ENCODE measurements around the gene GPSM1. TPM values are rescaled to one million over a fixed set of nuclear protein-coding genes. Genes with fewer than 3 reads are reported as not detected.

GPSM1 gene
- total RNA-seq, 4 donors from 2014 or later, result 28.8 to 95.1 (median 38.1) TPM

DNA sequence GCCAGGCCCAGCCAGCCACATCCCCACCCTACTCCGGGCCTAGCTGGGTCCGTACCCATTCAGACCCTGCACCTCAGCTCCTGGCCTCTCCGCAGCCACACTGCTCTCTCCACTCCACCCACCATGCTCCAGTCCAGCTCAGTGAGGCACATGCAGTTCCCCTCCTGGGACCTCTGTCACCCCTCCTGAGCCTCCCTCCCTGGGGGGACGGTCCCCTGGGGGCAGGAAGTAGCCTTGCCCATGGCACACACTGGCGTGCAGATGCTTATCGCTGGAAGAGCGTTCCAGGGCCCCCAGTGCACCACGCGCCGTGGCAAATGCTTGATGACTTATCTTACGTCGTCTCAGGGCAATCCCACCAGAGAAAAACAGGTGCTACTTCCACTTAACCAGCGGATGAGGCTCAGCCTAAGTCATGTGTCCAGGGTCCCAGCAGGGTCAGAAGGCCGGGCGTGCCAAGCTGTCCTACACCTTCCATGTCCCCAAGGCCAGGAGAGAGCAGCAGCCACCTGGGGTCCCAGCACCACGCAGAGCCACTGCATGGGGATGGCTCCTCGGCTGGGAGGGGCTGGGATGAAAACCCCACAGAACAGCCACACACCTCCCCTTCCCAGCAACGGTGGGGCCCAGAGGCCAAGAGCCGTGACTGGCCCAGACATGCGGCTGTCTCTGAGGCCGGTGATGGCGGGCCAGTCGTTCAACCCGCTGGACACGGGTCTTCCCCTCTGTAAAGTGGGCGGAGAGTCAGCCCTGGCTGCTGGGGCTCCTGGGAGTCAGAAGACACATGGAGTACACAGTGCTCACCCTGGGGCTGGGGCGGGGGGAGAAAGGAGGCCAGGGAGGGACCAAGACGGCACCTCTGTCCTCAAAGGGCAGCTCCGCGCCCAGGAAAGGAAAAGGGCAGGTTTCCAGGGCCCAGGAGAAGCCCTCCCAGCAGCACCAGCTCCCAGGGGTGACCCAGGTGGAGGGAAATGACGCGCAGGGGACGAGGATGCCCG is 20.8 kb upstream of the GPSM1 start:
- WGBS, 2 donors, result 37 to 45% methylated on average over 31 of the region's 34 CpGs
- peaks cover 0 to 42% of the 10 kb centered on the region in 2 donors for H3K27me3 ChIP-seq

DNA sequence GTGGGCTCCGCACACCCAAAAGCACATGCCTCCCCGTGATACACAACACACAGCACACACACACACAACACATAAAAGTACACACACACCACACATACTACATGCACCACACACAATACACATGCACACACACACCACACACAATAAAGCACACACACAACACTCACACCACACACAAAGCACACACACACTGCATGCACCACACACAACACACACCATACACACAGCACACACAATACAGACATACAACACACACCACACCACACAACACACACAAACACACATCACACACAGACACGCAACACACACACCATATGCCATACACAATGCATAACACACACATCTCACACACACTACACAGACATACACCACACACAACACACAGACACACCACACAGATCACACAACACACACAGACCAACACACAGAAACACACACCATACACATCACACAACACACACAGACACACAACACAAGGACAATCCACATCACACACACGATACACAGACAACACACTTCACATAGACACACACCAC is 20.1 kb upstream of the GPSM1 start:
- Histone ChIP-seq H3K4me3 (no peak overlapping the region), H3K27ac (no peak overlapping the region), H3K36me3 (no peaks in the 10 kb centered on the region), H3K4me1 (no peaks in the 10 kb centered on the region), H3K27me3 (peaks cover 0 to 45% of the 10 kb centered on the region in 2 donors), H3K9me3 (no peaks in the 10 kb centered on the region)
- TF ChIP-seq CTCF (IDR thresholded peaks at IDR 0.05) (no peak), POLR2A (IDR thresholded peaks at IDR 0.05) (no peak), EP300 (IDR thresholded peaks at IDR 0.05) (no peak)
- DNase-seq (ENCODE audit: low spot score in 2 of 2), result no peak
- 64 to 74% methylated on average over 4 of the region's 4 CpGs for WGBS, 2 donors

More for the DNA sequence above, 20.8 kb upstream of the GPSM1 start:
- no peaks in the 10 kb centered on the region for H3K36me3 ChIP-seq
- no peak overlapping the region for H3K27ac ChIP-seq
- no peak for TF ChIP-seq EP300 (IDR thresholded peaks at IDR 0.05)
- TF ChIP-seq CTCF (IDR thresholded peaks at IDR 0.05), result no peak
- TF ChIP-seq POLR2A (IDR thresholded peaks at IDR 0.05), result no peak
- no peak for DNase-seq (ENCODE audit: low spot score in 2 of 2)
- H3K4me1 ChIP-seq, result no peaks in the 10 kb centered on the region
- H3K4me3 ChIP-seq, result no peak overlapping the region
- no peaks in the 10 kb centered on the region for H3K9me3 ChIP-seq

- no peaks in the 10 kb centered on the region for H3K9me3 ChIP-seq
- 90 to 93% methylated on average over 4 of the region's 4 CpGs for WGBS, 2 donors
- H3K27ac ChIP-seq, result no peak overlapping the region
- no peak for DNase-seq (ENCODE audit: low spot score in 2 of 2)
- TF ChIP-seq EP300 (IDR thresholded peaks at IDR 0.05) (no peak), CTCF (IDR thresholded peaks at IDR 0.05) (no peak), POLR2A (IDR thresholded peaks at IDR 0.05) (no peak)
- H3K36me3 ChIP-seq, result no peaks in the 10 kb centered on the region
- H3K4me3 ChIP-seq, result no peak overlapping the region
- no peaks in the 10 kb centered on the region for H3K4me1 ChIP-seq
- peaks cover 0 to 45% of the 10 kb centered on the region in 2 donors for H3K27me3 ChIP-seq
Observed at GRCh38 chr9:136308006-136308701, 19.2 kb upstream of the GPSM1 start.

- no peak overlapping the region for H3K27ac ChIP-seq
- TF ChIP-seq EP300 (IDR thresholded peaks at IDR 0.05) (no peak), CTCF (IDR thresholded peaks at IDR 0.05) (no peak), POLR2A (IDR thresholded peaks at IDR 0.05) (no peak)
- no peak for DNase-seq (ENCODE audit: low spot score in 2 of 2)
- H3K27me3 ChIP-seq, result peaks cover 0 to 45% of the 10 kb centered on the region in 2 donors
- H3K9me3 ChIP-seq, result no peaks in the 10 kb centered on the region
- H3K36me3 ChIP-seq, result no peaks in the 10 kb centered on the region
- no peak overlapping the region for H3K4me3 ChIP-seq
- no peaks in the 10 kb centered on the region for H3K4me1 ChIP-seq
Observed at GRCh38 chr9:136308702-136309053, 18.7 kb upstream of the GPSM1 start.

Data from tibial nerve (tissue), 4 donors.